HepG2 (cell line): ENCODE measurements around the gene WTAP. TPM values are rescaled to one million over a fixed set of nuclear protein-coding genes. Genes with fewer than 3 reads are reported as not detected.

Source experiments
- AGO2 ChIP-seq: fragments of 200-400 bp; formaldehyde crosslinking; optimal IDR thresholded peaks from 2 replicates; pipeline ENCODE3; 2017; ENCODE audit warnings: mild to moderate bottlenecking, low read depth, low read length, moderate library complexity
- ARID2 ChIP-seq: sonication (generic); formaldehyde crosslinking; IDR thresholded peaks from 2 replicates; pipeline ENCODE4 v1.8.1; 2022; ENCODE audit warnings: mild to moderate bottlenecking, missing genetic modification reagents, borderline replicate concordance
- CREB3 ChIP-seq: sonication (generic); formaldehyde crosslinking; IDR thresholded peaks from 2 replicates; pipeline ENCODE4 v1.5.0; 2020; ENCODE audit warnings: missing genetic modification reagents
- GABPA ChIP-seq, 2 experiments: IDR thresholded peaks; 2 replicates each; pipeline ENCODE4 v1.6.1; 2011 to 2016; ENCODE audit warnings: low read depth in 2 of 2, low read length in 1 of 2, missing biosample characterization in 1 of 2, missing genetic modification characterization in 1 of 2
- GPBP1L1 ChIP-seq: sonication (generic); formaldehyde crosslinking; IDR thresholded peaks from 2 replicates; pipeline ENCODE4 v1.5.0; 2020; ENCODE audit warnings: mild to moderate bottlenecking, missing genetic modification reagents
- GTF3A ChIP-seq: sonication (generic); formaldehyde crosslinking; conservative IDR thresholded peaks from 2 replicates; pipeline ENCODE4 v1.4.0; 2020; ENCODE audit warnings: mild to moderate bottlenecking, missing genetic modification reagents
- HES4 ChIP-seq: sonication (generic); formaldehyde crosslinking; IDR thresholded peaks from 2 replicates; pipeline ENCODE4 v1.9.0; 2021; ENCODE audit warnings: mild to moderate bottlenecking, missing genetic modification reagents, borderline replicate concordance
- IKZF4 ChIP-seq: sonication (generic); formaldehyde crosslinking; IDR thresholded peaks from 2 replicates; pipeline ENCODE4 v1.5.1; 2020; ENCODE audit warnings: borderline replicate concordance, mild to moderate bottlenecking, low read depth, missing genetic modification reagents; ENCODE audit errors: not compliant biosample characterization
- KLF15 ChIP-seq: sonication (generic); formaldehyde crosslinking; IDR thresholded peaks from 2 replicates; pipeline ENCODE4 v1.8.1; 2023; ENCODE audit warnings: borderline replicate concordance, mild to moderate bottlenecking, inconsistent platforms, missing genetic modification reagents, mixed read lengths
- MYPOP ChIP-seq: sonication (generic); formaldehyde crosslinking; IDR thresholded peaks from 2 replicates; pipeline ENCODE4 v1.8.1; 2023; ENCODE audit warnings: mild to moderate bottlenecking, moderate library complexity, missing genetic modification reagents
- SMAD1 ChIP-seq: sonication (generic); formaldehyde crosslinking; IDR thresholded peaks from 2 replicates; pipeline ENCODE4 v1.4.0; 2020; ENCODE audit warnings: missing genetic modification reagents, low read depth, mild to moderate bottlenecking, borderline replicate concordance
- SMYD3 ChIP-seq: sonication (generic); formaldehyde crosslinking; IDR thresholded peaks from 2 replicates; pipeline ENCODE4 v1.8.1; 2023; ENCODE audit warnings: mild to moderate bottlenecking, missing genetic modification reagents
- SP140L ChIP-seq: sonication (generic); formaldehyde crosslinking; IDR thresholded peaks from 2 replicates; pipeline ENCODE4 v1.4.0; 2020; ENCODE audit warnings: missing genetic modification reagents, borderline replicate concordance
- SRY ChIP-seq: sonication (generic); formaldehyde crosslinking; IDR thresholded peaks from 2 replicates; pipeline ENCODE4 v1.8.0; 2022; ENCODE audit warnings: mild to moderate bottlenecking, missing genetic modification reagents
- TARDBP ChIP-seq: sonication (generic); formaldehyde crosslinking; IDR thresholded peaks from 2 replicates; pipeline ENCODE4 v1.8.0; 2022; ENCODE audit warnings: mild to moderate bottlenecking, missing genetic modification reagents
- ZBTB10 ChIP-seq: sonication (generic); formaldehyde crosslinking; IDR thresholded peaks from 2 replicates; pipeline ENCODE4 v1.4.0; 2020; ENCODE audit warnings: missing genetic modification reagents, borderline replicate concordance
- ZFP62 ChIP-seq: sonication (generic); formaldehyde crosslinking; IDR thresholded peaks from 2 replicates; pipeline ENCODE4 v1.4.0; 2020; ENCODE audit warnings: missing genetic modification reagents
- ZNF557 ChIP-seq: sonication (generic); formaldehyde crosslinking; IDR thresholded peaks from 2 replicates; pipeline ENCODE4 v1.4.0; 2020; ENCODE audit warnings: missing genetic modification reagents
- ZNF766 ChIP-seq: sonication (generic); formaldehyde crosslinking; IDR thresholded peaks from 2 replicates; pipeline ENCODE4 v1.5.0; 2020; ENCODE audit warnings: missing genetic modification reagents, borderline replicate concordance
- ZSCAN12 ChIP-seq: sonication (generic); formaldehyde crosslinking; IDR thresholded peaks from 2 replicates; pipeline ENCODE4 v1.9.0; 2021; ENCODE audit warnings: mild to moderate bottlenecking, missing genetic modification reagents
- polyA plus RNA-seq, 8 experiments: library from polyadenylated mRNA; depleted of rRNA in 3 of 8; stranded (reverse) in 7 of 8; unstranded in 1 of 8; fragments of >200 nt; fragmentation: Illumina TruSeq in 4 of 8; extraction: Trizol in 4 of 8; gene quantifications; 2 replicates each; pipeline versions ENCODE4 v1.2.1 to v1.2.3, GENCODE V29; 2011 to 2016; ENCODE audit warnings: low read depth in 4 of 8, missing spikeins in 1 of 8, mixed read lengths in 1 of 8; ENCODE audit not compliant: insufficient read depth in 1 of 8
- total RNA-seq, 5 experiments: library from RNA; depleted of rRNA; stranded (reverse); fragments of >200 nt; fragmentation: Illumina TruSeq; extraction: Trizol; gene quantifications; 2 replicates each; pipeline ENCODE4 v1.2.3, GENCODE V29; 2016; ENCODE audit warnings: low read depth in 1 of 5

Gene WTAP
- total and polyA plus RNA-seq, 2 of the 13 experiments (the other 11 are each of a cell fraction or from before 2014, with no cell fraction given): 31.6 to 167 TPM

GRCh38 chr6:159692303-159693127 lies 34.8 kb upstream of the WTAP start (continued):
- peak; percentile 79; the same call in 1 of the 2 replicates for TF ChIP-seq ARID2 (CRISPR knock-in tag)
- no peak for TF ChIP-seq SRY (CRISPR knock-in tag)
- TF ChIP-seq SMAD1 (CRISPR knock-in tag): 0 out of 2 replicates have a peak, but pooled peaks have one; percentile 4
- peak; percentile 19; the same call in 1 of the 2 replicates for TF ChIP-seq ZNF766
- no peak for TF ChIP-seq SP140L (CRISPR knock-in tag)
- 0 out of 2 replicates have a peak, but pooled peaks have one; percentile 67 for TF ChIP-seq ZFP62 (CRISPR knock-in tag)
- 0 out of 2 replicates have a peak, but pooled peaks have one; percentile 18 for TF ChIP-seq ZNF557 (CRISPR knock-in tag)
- TF ChIP-seq SMYD3 (CRISPR knock-in tag): peak; percentile 43; the same call in 1 of the 2 replicates
- TF ChIP-seq GABPA (IDR thresholded peaks at IDR 0.05; ENCODE audit: low read depth, low read length): no peak
- no peak for TF ChIP-seq GABPA (CRISPR knock-in tag; IDR thresholded peaks at IDR 0.05; ENCODE audit: low read depth)
- TF ChIP-seq GTF3A (CRISPR knock-in tag): 0 out of 2 replicates have a peak, but pooled peaks have one; percentile 25
- TF ChIP-seq ZSCAN12 (CRISPR knock-in tag): peak; percentile 63
- no peak for TF ChIP-seq GPBP1L1 (CRISPR knock-in tag)
- TF ChIP-seq ZBTB10 (CRISPR knock-in tag): peak; percentile 81; the same call in 1 of the 2 replicates
- TF ChIP-seq TARDBP (CRISPR knock-in tag): peak; percentile 20; the same call in 1 of the 2 replicates
- peak; percentile 28; the same call in 1 of the 2 replicates for TF ChIP-seq CREB3 (CRISPR knock-in tag)
- TF ChIP-seq IKZF4 (CRISPR knock-in tag): no peak
- TF ChIP-seq HES4: 0 out of 2 replicates have a peak, but pooled peaks have one; percentile 38
- TF ChIP-seq MYPOP (CRISPR knock-in tag): no peak; the same call in 1 of the 2 replicates
- peak; percentile 84; the same call in 1 of the 2 replicates for TF ChIP-seq KLF15
- TF ChIP-seq AGO2: peak; percentile 83
